HG02840 (cell line): ENCODE data around the gene MINDY4.

ENCODE experiments used
- ATAC-seq: cut with Tn5 transposase; IDR thresholded peaks from one replicate; pipeline ENCODE4 v1.9.1; 2021; ENCODE audit warnings: mild to moderate bottlenecking, moderate library complexity, moderate number of reproducible peaks; ENCODE audit not compliant: unreplicated experiment, low FRiP score

Gene MINDY4

GRCh38 chr7:30846378-30846777, 75.2 kb downstream of the MINDY4 start:
- ATAC-seq, result no peak

- no peak for ATAC-seq
Observed at GRCh38 chr7:30848121-30848855, 77.1 kb downstream of the MINDY4 start.

GRCh38 chr7:30849565-30849964, 78.3 kb downstream of the MINDY4 start:
- ATAC-seq, result no peak

GRCh38 chr7:30850426-30850825, 79.2 kb downstream of the MINDY4 start:
- no peak for ATAC-seq

GRCh38 chr7:30851651-30852307, 80.6 kb downstream of the MINDY4 start:
- no peak for ATAC-seq

- no peak for ATAC-seq
Observed at GRCh38 chr7:30852308-30852684, 81.1 kb downstream of the MINDY4 start.

GRCh38 chr7:30852744-30853288, 81.6 kb downstream of the MINDY4 start:
- no peak for ATAC-seq

- ATAC-seq, result no peak
Observed at GRCh38 chr7:30853576-30853975, 82.4 kb downstream of the MINDY4 start.

GRCh38 chr7:30855936-30856335, 84.7 kb downstream of the MINDY4 start:
- no peak for ATAC-seq

- ATAC-seq, result no peak
Observed at GRCh38 chr7:30858576-30858975, 87.4 kb downstream of the MINDY4 start.

- ATAC-seq, result no peak
Observed at GRCh38 chr7:30859202-30859939, 88.2 kb downstream of the MINDY4 start.

GRCh38 chr7:30859940-30860496, 88.8 kb downstream of the MINDY4 start:
- no peak for ATAC-seq

- ATAC-seq, result no peak
Observed at GRCh38 chr7:30861612-30862011, 90.4 kb downstream of the MINDY4 start.

GRCh38 chr7:30862995-30863705, 91.9 kb downstream of the MINDY4 start:
- ATAC-seq, result no peak

- no peak for ATAC-seq
Observed at GRCh38 chr7:30863706-30864035, 92.5 kb downstream of the MINDY4 start.

GRCh38 chr7:30864101-30864500, 92.9 kb downstream of the MINDY4 start:
- no peak for ATAC-seq

GRCh38 chr7:30865076-30865475, 93.9 kb downstream of the MINDY4 start:
- no peak for ATAC-seq

- ATAC-seq, result no peak
Observed at GRCh38 chr7:30865821-30866220, 94.6 kb downstream of the MINDY4 start.

GRCh38 chr7:30866939-30867338, 95.7 kb downstream of the MINDY4 start:
- no peak for ATAC-seq

- ATAC-seq, result no peak
Observed at GRCh38 chr7:30867483-30867882, 96.3 kb downstream of the MINDY4 start.
